Mucosa of gallbladder (tissue), 1 donor: ENCODE results near the gene PPP2R2D. TPM values are rescaled to one million over a fixed set of nuclear protein-coding genes. Genes with fewer than 3 reads are reported as not detected.
A peak's percentile ranks its signal among the peaks of the same experiment; 100 is the strongest.

ENCODE experiments used
- DNase-seq: peaks from one replicate; pipeline ENCODE4 v3.0.0-alpha.2; 2020; ENCODE audit warnings: low spot score
- total RNA-seq: library from RNA; stranded (reverse); gene quantifications from one replicate; pipeline ENCODE4 v1.2.1, GENCODE V29; 2021
- donor health status: DM: no; HTN: no; CAD: no.

Gene PPP2R2D
- 28.1 TPM for total RNA-seq

GRCh38 chr10:131900350-131901152, at the start of gene PPP2R2D:
TSS of gene PPP2R2D (plus strand) at chr10:131901008. CDS start at chr10:131901149, 141 bp downstream.
- DNase-seq = peak; percentile 95

GRCh38 chr10:131851346-131851745, 49.5 kb upstream of the PPP2R2D start:
- DNase-seq = no peak

GRCh38 chr10:131852176-131852822, 48.5 kb upstream of the PPP2R2D start:
- DNase-seq = no peak

GRCh38 chr10:131852823-131853609, 47.8 kb upstream of the PPP2R2D start:
- no peak for DNase-seq

GRCh38 chr10:131853610-131853964, 47.2 kb upstream of the PPP2R2D start:
- DNase-seq = no peak

GRCh38 chr10:131854579-131855335, 46.1 kb upstream of the PPP2R2D start:
- no peak for DNase-seq

- DNase-seq = no peak
Measured at GRCh38 chr10:131855461-131856401, 45.1 kb upstream of the PPP2R2D start.

- DNase-seq = no peak
Measured at GRCh38 chr10:131856441-131857094, 44.2 kb upstream of the PPP2R2D start.

- no peak for DNase-seq
Measured at GRCh38 chr10:131857156-131858117, 43.4 kb upstream of the PPP2R2D start.

- no peak for DNase-seq
Measured at GRCh38 chr10:131858118-131858515, 42.7 kb upstream of the PPP2R2D start.

GRCh38 chr10:131858583-131859340, 42.0 kb upstream of the PPP2R2D start:
- DNase-seq = no peak

GRCh38 chr10:131859341-131860020, 41.3 kb upstream of the PPP2R2D start:
- no peak for DNase-seq

GRCh38 chr10:131860311-131860710, 40.5 kb upstream of the PPP2R2D start:
- no peak for DNase-seq

GRCh38 chr10:131860806-131861440, 39.9 kb upstream of the PPP2R2D start:
- no peak for DNase-seq

- DNase-seq = no peak
Measured at GRCh38 chr10:131862548-131862947, 38.3 kb upstream of the PPP2R2D start.

- no peak for DNase-seq
Measured at GRCh38 chr10:131865223-131865917, 35.4 kb upstream of the PPP2R2D start.
